Heart left ventricle (tissue), 16 donors: Measurements from ENCODE around the gene LCLAT1. TPM values are rescaled to one million over a fixed set of nuclear protein-coding genes. Genes with fewer than 3 reads are reported as not detected.

Experiments
- ATAC-seq, 4 donors: fragments of 200-7000 bp; cut with Tn5 transposase; one replicate each; pipeline ENCODE4 v1.9.1; 2020 to 2022; ENCODE audit warnings: moderate library complexity in 4 of 4, mild to moderate bottlenecking in 3 of 4, moderate number of reproducible peaks in 1 of 4
- DNase-seq, 5 donors: peaks; one replicate each; pipeline ENCODE4 v3.0.0-alpha.2; 2020
- H3K27ac ChIP-seq, 12 donors: fragments of 200-600 bp; sonication (generic) in 4 of 12; one replicate each; pipeline versions ENCODE4 v1.5.0 to v1.8.0; 2016 to 2022; ENCODE audit warnings: mild to moderate bottlenecking in 2 of 12
- H3K27me3 ChIP-seq, 9 donors: fragments of 200-600 bp; sonication (generic) in 2 of 9; one replicate each; pipeline versions ENCODE4 v1.5.1 to v1.8.0; 2016 to 2022; ENCODE audit warnings: mild to moderate bottlenecking in 3 of 9
- H3K36me3 ChIP-seq, 9 donors: fragments of 200-600 bp; sonication (generic) in 2 of 9; one replicate each; pipeline versions ENCODE4 v1.5.0 to v1.8.0; 2018 to 2022; ENCODE audit warnings: mild to moderate bottlenecking in 2 of 9
- H3K4me1 ChIP-seq, 12 donors: fragments of 200-600 bp; sonication (generic) in 4 of 12; one replicate each; pipeline versions ENCODE4 v1.5.0 to v1.8.0; 2016 to 2022; ENCODE audit warnings: mild to moderate bottlenecking in 3 of 12
- H3K4me3 ChIP-seq, 12 donors: fragments of 200-600 bp; sonication (generic) in 4 of 12; one replicate each; pipeline versions ENCODE4 v1.5.0 to v1.8.0; 2017 to 2022; ENCODE audit warnings: mild to moderate bottlenecking in 9 of 12, moderate library complexity in 4 of 12
- H3K9me3 ChIP-seq, 12 donors: fragments of 200-600 bp; sonication (generic) in 4 of 12; one replicate each; pipeline versions ENCODE4 v1.5.0 to v1.8.0; 2016 to 2022; ENCODE audit warnings: mild to moderate bottlenecking in 1 of 12
- POLR2A ChIP-seq, 2 donors: fragments of 450-650 bp; IDR thresholded peaks; one replicate each; pipeline ENCODE4 v1.6.1; 2017; ENCODE audit warnings: antibody characterized with exemption in 2 of 2, mild to moderate bottlenecking in 2 of 2, moderate library complexity in 2 of 2
- WGBS, 4 donors: extraction: QIAGEN DNeasy Blood & Tissue Kit in 2 of 4; methylation state at CpG; one replicate each; pipeline versions ENCODE4 v1.1.5 to v1.1.7; 2013 to 2018; 5-methylcytosine and 5-hydroxymethylcytosine counted together
- intact Hi-C, 10 donors: fragments of 100-400 bp; cut with DNase I; formaldehyde crosslinking; loops; one replicate each; pipeline versions ENCODE4 v1.11.1 to v1.14.2; 2022
- polyA plus RNA-seq, 2 donors: library from polyadenylated mRNA; stranded (reverse); fragments of 200-250 nt; gene quantifications; one replicate each; pipeline ENCODE4 v1.2.3, GENCODE V29; 2013
- total RNA-seq, 9 donors: library from RNA; depleted of rRNA in 2 of 9; stranded (reverse); fragments of >200 nt in 2 of 9; fragmentation: NEBNext Ultra II Directional in 3 of 9; extraction: Animal tissue kit (Norgen Biotek cat#: 25700) in 3 of 9; gene quantifications; one replicate each; pipeline versions ENCODE4 v1.1.0 to v1.2.4, GENCODE V29; 2016 to 2023
- TF ChIP-seq, protein P1 (sequence below), 12 donors: fragments of 200-600 bp; sonication (generic) in 4 of 12; IDR thresholded peaks; one replicate each; pipeline versions ENCODE4 v1.5.0 to v1.8.0; 2018 to 2022; ENCODE audit warnings: antibody characterized with exemption in 12 of 12, mild to moderate bottlenecking in 5 of 12
- donor health status: ischemic (EF 13 %, LVEDD 7.1; RV severe dilation, severe dysfunction).
- donor health status: healthy with polysubstance abuse.
- donor health status: DM: no; HTN: yes; CAD: no.
- donor health status: DM: no; HTN: no; CAD: no.
- donor health status: ischemic (EF 25% LVEDD 6.9; RV normal size, moderate dysfunction).
- donor health status: ischemic (EF 25% LVEDD 5.7; RV mildly dilated, moderate dysfunction).
- donor health status: healthy.
- donor health status: DM: yes; HTN: yes; CAD: no.
- donor health status: ischemic (EF 35%, LVEDD 5.7; RV mildly dilated, moderate dysfunction).
- donor health status: nonischemic (EF 11% LVEDD 7.7; RV severe dilation, severe dysfunction).
- donor health status: DM: yes; HTN: yes; CAD: no.
- donor health status: PGD.
- donor health status: ischemic (EF 29% LVEDD 5.4; RV normal size, mild dysfunction).
- donor health status: nonischemic (EF 23%, LVEDD 6.1; RV moderate dilation, normal function).

LCLAT1 gene
- total and polyA plus RNA-seq, 11 donors, result 9.8 to 70.2 (median 43.8) TPM

DNA sequence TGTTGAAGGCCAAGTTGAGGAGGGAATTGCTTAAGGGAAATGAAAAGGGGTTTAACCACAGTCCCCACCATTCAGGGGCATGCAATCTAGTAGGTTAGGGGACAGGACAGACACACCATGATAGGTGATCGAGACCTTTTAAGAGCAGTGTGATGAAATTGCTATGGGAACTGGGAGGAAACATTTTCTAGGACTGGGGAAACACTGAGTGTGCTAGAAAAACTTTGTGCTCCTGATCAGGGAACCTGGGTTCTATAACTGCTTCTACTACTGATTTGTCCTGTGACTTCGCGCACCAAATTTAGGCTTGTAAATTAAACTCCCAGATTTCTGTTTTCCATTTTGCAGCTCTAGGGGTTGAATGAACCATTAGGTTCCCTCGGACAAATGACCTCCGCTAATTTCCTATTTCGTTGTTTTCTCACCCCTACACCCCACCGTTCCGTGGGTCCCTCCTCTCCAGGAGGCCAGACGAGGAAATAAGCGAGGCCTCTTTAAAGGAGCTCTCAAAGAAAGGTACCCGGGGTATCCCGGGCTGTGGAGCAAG, 371 bp upstream of the LCLAT1 start:
- peak in 2 of 4 donors; percentile 5 to 13 for ATAC-seq
- no peaks in the 10 kb centered on the region for H3K9me3 ChIP-seq
- TF ChIP-seq, protein P1, sequence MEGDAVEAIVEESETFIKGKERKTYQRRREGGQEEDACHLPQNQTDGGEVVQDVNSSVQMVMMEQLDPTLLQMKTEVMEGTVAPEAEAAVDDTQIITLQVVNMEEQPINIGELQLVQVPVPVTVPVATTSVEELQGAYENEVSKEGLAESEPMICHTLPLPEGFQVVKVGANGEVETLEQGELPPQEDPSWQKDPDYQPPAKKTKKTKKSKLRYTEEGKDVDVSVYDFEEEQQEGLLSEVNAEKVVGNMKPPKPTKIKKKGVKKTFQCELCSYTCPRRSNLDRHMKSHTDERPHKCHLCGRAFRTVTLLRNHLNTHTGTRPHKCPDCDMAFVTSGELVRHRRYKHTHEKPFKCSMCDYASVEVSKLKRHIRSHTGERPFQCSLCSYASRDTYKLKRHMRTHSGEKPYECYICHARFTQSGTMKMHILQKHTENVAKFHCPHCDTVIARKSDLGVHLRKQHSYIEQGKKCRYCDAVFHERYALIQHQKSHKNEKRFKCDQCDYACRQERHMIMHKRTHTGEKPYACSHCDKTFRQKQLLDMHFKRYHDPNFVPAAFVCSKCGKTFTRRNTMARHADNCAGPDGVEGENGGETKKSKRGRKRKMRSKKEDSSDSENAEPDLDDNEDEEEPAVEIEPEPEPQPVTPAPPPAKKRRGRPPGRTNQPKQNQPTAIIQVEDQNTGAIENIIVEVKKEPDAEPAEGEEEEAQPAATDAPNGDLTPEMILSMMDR (IDR thresholded peaks at IDR 0.05), result no peak
- TF ChIP-seq POLR2A (IDR thresholded peaks at IDR 0.05), result no peak
- 3 to 32% (median 4%) methylated on average over 12 of the region's 12 CpGs for WGBS, 4 donors
- H3K27ac ChIP-seq, result peak overlapping the region; percentile 49 to 91 (median 86)
- H3K4me3 ChIP-seq, result peak overlapping the region; percentile 68 to 99 (median 91)
- no peak for DNase-seq
- H3K27me3 ChIP-seq, result no peaks in the 10 kb centered on the region
- intact Hi-C loops, result loop anchor here in 7 of 10 donors (5.0 to 10.0 kb wide), 5 partner anchors 92 to 258 kb away; partner anchors contain the start of gene LBH (in 4 of the 7)
- H3K4me1 ChIP-seq, result peaks cover 0 to 29% (median 12%) of the 10 kb centered on the region in 12 donors
- peaks cover 0 to 4% (median 0%) of the 10 kb centered on the region in 9 donors for H3K36me3 ChIP-seq

DNA sequence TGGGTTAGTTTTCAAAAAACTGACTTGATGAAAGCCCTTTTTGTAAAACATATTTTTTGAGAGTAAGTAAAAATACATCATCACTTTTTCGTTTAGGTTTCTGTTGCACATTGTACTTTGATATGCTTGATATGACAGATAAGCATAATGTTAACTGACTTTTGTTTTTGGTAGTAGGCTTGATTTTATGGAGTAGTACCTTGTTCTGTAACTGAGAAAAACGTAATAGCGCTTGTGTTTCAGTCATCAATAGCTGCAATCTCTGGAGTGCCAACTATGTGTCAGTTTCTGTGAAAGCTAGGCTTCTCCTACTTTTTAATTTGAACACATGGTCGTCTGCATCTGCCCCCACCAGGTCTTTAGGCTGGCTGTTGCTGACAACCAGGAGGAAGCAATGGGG, 1.3 kb downstream of the LCLAT1 start:
- Histone ChIP-seq H3K9me3 (no peaks in the 10 kb centered on the region), H3K27me3 (no peaks in the 10 kb centered on the region), H3K4me1 (peaks cover 0 to 39% (median 16%) of the 10 kb centered on the region in 12 donors), H3K4me3 (peak overlapping the region; percentile 68 to 99 (median 91)), H3K27ac (peak overlapping the region in 8 of 12 donors; percentile 85 to 91 (median 87)), H3K36me3 (peaks cover 0 to 4% (median 0%) of the 10 kb centered on the region in 9 donors)
- 46 to 56% (median 50%) methylated on average over 4 of the region's 4 CpGs for WGBS, 4 donors
- ATAC-seq (no peak), DNase-seq (no peak)
- intact Hi-C loops, result loop anchor here in 7 of 10 donors (5.0 to 10.0 kb wide), 5 partner anchors 94 to 256 kb away; partner anchors contain the start of gene LBH (in 4 of the 7)
- no peak for TF ChIP-seq POLR2A (IDR thresholded peaks at IDR 0.05)
- TF ChIP-seq, protein P1 (IDR thresholded peaks at IDR 0.05), result no peak

DNA sequence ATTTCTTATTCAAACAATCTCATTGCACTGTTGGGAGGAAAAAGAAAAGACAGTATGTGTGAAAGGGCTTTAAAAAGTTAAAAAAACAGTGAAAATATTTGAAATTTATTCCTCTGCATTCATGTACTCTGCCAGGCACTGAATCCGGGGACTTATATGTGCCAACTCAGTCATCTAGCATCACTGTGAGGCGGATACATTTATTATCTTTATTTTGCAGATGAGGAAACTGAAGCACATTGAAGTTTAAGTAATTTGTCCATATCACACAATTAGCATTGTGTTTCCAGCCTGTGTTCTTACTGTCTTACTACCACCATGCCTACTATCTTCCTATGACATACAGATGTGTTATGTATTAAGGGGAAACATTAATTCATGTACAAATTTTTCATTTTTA, 1.8 kb downstream of the LCLAT1 start:
- H3K36me3 ChIP-seq, result peaks cover 0 to 4% (median 0%) of the 10 kb centered on the region in 9 donors
- H3K4me3 ChIP-seq, result peak overlapping the region in 8 of 12 donors; percentile 68 to 99 (median 90)
- peaks cover 0 to 45% (median 18%) of the 10 kb centered on the region in 12 donors for H3K4me1 ChIP-seq
- TF ChIP-seq, protein P1 (IDR thresholded peaks at IDR 0.05), result no peak
- TF ChIP-seq POLR2A (IDR thresholded peaks at IDR 0.05), result no peak
- WGBS, 4 donors, result 82 to 94% (median 92%) methylated on average over 2 of the region's 2 CpGs
- ATAC-seq, result no peak
- intact Hi-C loops, result loop anchor here in 7 of 10 donors (5.0 to 10.0 kb wide), 5 partner anchors 94 to 256 kb away; partner anchors contain the start of gene LBH (in 4 of the 7)
- peak overlapping the region in 6 of 12 donors; percentile 85 to 91 (median 88) for H3K27ac ChIP-seq
- DNase-seq, result no peak
- no peaks in the 10 kb centered on the region for H3K27me3 ChIP-seq
- no peaks in the 10 kb centered on the region for H3K9me3 ChIP-seq

DNA sequence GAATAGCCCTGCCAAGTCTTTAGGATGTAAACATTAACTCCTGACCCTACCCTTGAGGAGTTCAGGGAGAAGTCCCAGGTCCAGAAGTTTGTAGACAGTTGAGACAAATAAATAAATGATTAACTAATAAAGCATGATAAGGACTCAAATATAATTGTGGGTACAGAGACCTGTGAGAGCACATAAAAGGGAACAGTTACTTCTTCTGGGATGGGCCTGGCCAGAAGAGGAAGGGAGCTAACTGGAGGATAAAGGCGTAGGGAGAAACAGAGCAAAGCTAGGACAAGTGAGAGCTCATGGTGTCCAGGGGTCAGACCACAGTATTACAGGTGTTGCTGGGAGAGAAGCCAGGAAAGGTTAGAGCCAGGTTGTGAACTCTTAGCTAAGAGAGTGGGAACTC, 3.0 kb downstream of the LCLAT1 start:
- intact Hi-C loops, result no loop called here
- Histone ChIP-seq H3K27ac (peak overlapping the region in 1 of 12 donors; percentile 7), H3K9me3 (no peaks in the 10 kb centered on the region), H3K27me3 (no peaks in the 10 kb centered on the region), H3K4me1 (peaks cover 0 to 46% (median 20%) of the 10 kb centered on the region in 12 donors), H3K4me3 (no peak overlapping the region), H3K36me3 (peaks cover 0 to 4% (median 0%) of the 10 kb centered on the region in 9 donors)
- ATAC-seq, result no peak
- 56 to 97% (median 95%) methylated on average over 1 of the region's 1 CpG for WGBS, 4 donors
- TF ChIP-seq, protein P1 (IDR thresholded peaks at IDR 0.05), result no peak
- TF ChIP-seq POLR2A (IDR thresholded peaks at IDR 0.05), result no peak
- DNase-seq, result no peak
